ENCODE data around the gene PLAAT2.
A peak's percentile ranks its signal among the peaks of the same experiment; 100 is the strongest.
"Not testable (repeated sequence)": the region's sequence is repeated elsewhere in the genome, so short reads cannot be mapped to it uniquely, and the experiment has no call there.

PLAAT2 gene

GRCh38 chr11:63578882-63579281 lies 15.7 kb upstream of the PLAAT2 start:
- DNase-seq (ENCODE audit: low read depth) = not testable (repeated sequence)

DNA sequence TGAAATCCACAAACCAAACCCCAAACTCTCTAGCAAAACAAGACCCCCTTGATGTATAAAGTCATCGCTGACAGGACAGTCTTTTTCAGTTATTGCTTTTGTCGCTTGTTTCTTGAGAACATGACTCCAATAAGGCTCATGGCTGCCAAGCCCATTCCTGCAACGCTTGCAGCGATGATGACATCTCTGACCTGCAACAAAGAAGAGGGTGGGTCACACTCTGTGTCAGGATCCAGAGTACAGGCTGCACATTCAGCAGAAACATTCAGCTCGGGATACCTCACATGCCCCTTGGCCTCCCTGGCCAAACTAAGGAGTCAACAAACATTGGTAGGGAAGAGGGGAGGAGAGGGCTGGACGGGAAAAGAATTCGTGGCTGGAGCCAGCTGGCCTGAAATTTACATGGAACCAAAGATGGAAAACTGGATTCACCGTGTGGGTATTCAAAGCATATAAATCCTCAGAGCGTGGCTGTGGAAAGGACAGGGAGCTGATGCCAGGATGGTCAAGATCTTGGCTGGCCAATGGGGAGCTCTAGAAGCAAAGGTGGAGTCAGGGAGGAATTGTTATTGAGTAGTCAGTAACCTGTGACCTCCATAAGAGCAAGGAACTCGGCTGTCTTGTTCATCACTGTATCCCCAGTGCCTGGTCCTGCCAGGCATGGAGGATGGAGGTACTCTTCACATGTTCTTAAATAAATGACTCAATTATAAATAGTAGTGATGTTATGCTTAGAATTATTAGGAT lies 11.8 kb upstream of the PLAAT2 start:
- DNase-seq (ENCODE audit: low read depth) = peak; percentile 14

GRCh38 chr11:63573881-63574855 lies 11.0 kb upstream of the PLAAT2 start:
- peak; percentile 71 for DNase-seq (ENCODE audit: low read depth)

DNA sequence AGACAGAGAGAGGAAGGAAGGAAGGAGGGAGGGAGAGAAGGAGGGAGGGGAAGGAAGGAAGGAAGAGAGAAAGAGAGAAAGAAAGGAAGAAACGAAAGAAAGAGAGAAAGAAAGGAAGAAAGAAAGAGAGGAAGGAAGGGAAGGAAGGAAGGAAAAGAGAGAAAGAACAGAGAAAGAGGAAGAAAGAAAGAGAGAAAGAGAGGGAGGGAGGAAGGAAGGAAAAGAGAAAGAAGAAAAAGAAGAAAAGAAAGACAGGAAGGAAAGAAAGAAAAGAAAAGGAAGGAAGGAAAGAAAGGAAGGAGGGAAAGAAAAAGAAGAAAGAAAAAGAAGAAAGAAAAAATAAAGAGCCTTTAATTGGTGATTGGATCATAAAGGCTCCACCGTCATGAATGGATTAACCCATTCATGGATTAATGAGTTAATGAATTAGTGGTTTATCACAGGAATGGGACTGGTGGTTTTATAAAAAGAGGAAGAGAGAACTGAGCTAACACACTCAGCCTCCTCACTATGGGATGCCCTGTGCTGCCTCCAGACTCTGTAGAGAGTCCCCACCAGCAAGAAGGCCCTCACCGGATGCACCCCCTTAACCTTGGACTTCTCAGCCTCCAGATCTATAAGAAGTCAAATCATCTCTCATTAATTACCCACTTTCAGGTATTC lies 9.0 kb upstream of the PLAAT2 start:
- DNase-seq (ENCODE audit: low read depth) = no peak

DNA sequence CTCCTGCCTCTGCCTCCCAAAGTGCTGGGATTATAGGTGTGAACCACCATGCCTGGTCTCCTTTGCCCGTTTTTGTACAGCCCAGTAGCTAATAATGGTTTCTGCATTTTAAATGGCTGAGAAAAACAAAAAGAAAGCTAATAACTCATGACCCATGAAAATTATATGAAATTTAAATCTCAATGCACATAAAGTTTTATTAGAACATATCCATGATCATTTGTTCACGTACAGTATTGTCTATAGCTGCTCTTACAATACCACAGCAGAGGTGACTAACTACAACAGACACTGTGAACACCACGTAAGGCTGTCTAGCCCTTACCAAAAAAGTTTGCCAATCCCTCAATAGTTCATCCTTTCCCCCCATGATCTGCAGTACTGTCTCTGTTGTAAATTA lies 6.4 kb upstream of the PLAAT2 start:
- no peak for DNase-seq (ENCODE audit: low read depth)

DNA sequence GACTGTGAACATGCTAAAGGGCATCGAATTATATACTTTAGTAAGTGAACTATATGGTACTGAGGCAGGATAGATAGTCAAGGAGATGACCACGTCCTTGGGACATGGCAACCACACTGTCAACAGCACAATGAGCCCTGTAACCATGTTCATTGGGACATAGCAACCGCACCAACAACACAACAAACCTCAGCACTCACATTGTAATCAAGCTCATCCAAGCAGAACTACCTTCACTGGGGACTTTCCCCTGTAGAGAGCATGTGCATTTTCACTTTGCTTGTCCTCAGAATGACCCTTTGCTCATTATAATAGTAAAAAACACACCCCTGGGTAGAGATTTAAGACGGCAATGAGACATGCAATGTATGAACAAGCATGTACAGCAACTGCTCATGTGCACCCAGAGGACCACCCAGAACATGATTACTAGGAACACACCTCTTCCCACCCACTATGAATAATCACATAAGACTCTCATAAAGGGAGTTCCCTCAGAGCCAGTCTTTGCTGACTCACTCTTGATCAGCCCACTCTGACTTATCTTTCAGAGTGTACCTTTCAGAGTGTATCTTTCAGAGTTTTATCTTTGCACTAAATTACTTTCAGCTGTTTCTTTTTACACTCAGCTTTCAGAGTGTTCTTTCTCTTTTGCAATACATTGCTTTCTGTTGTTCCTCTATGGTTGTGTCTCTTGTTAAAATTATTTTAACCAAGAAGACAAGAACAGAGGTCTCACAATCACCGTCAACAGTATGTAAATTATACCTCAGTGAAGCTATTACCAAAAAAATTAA lies 4.1 kb upstream of the PLAAT2 start:
- peak; percentile 58 for DNase-seq (ENCODE audit: low read depth)

- DNase-seq (ENCODE audit: low read depth) = no peak
These were observed 1.7 kb upstream of the PLAAT2 start for GRCh38 chr11:63564784-63565350.

DNA sequence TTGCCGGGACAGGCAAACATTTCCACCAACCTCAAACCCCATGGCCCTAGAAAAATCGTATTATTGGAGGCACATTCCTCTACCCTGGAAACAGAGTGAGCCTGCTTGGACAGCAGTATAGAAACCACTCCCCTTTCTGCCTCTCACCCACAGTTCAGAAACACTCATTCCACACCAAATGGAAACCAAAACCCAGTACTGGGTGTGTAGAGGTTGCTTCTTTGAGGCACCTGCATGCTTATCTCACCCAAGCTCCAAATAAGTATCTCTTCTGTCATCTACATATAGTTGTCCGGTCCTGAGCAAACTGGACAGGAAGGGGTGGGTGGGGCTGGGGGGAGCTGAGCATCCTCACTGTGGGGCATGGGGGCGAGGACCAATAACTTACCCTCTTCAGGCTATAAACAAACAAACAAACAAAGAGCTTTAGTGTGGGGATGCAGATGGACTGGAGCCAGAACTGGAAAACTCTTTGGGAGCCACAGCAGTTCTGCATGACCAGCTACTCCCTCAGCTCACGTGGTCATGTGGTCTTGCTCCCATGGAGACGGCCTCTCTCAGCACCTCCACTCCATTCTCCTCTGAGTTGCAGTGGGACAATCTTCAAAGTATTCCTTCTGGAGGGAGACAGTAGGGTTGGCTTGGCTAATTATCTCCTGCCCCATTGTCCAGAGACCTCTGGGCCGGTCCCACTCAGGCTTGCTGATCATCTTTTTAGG lies 1.0 kb upstream of the PLAAT2 start:
- DNase-seq (ENCODE audit: low read depth) = no peak

- peak; percentile 21 for DNase-seq (ENCODE audit: low read depth)
These were observed 2.5 kb downstream of the PLAAT2 start for GRCh38 chr11:63560506-63561180.

GRCh38 chr11:63558459-63559157 lies 4.6 kb downstream of the PLAAT2 start:
- no peak for DNase-seq (ENCODE audit: low read depth)

- no peak for DNase-seq (ENCODE audit: low read depth)
These were observed 5.6 kb downstream of the PLAAT2 start for GRCh38 chr11:63557570-63557969.

DNA sequence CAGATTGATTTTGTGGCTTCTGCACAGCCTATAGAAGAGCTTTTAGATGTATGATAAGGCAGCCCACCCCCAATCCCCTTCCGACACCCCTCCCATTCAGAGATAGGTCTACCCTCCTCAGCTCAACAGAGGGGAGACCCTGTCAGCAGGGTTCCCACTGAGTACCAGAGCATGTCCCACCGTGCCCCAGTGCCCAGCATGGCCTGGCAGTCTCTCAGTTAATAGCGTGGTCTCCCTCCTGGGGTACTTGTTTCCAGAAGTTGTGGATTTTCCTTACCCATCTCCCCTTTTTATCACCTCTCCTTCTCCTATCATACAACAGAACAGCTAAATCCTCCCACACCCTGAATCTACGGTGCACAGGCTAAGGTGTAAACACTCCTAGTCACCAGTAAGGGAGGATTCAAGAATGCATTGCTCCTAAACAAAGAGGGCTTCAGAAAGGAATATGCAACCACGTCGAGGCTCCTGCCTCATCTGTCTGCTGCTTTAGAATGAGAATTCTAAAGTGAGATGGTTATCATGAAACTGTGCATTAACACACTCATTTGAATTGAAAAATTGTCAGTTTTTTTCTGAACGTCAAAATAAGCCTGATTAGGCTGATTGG lies 6.7 kb downstream of the PLAAT2 start:
- DNase-seq (ENCODE audit: low read depth) = no peak

- no peak for DNase-seq (ENCODE audit: low read depth)
These were observed 8.3 kb downstream of the PLAAT2 start for GRCh38 chr11:63554877-63555223.

DNA sequence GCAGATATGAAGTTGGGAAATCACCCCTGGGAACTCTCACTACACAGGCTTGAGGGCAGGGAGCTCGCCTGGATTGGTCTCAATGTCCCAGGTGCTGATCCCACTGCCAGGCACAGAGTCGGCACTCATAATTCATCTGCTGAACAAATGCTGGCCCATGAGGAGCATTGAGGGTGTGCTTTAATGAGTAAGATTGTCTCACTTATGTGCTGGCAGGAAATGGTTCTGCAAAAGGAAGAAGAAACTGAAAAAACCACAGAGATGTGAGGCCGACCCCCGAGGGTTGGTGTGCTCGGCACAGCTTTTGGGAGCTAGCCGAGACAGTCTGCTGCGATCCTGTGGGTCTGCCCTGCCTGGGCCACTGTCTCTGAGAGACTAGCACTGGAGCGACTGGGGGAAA lies 9.4 kb downstream of the PLAAT2 start:
- no peak for DNase-seq (ENCODE audit: low read depth)

- DNase-seq (ENCODE audit: low read depth) = no peak
These were observed 10.3 kb downstream of the PLAAT2 start for GRCh38 chr11:63552921-63553320.

DNA sequence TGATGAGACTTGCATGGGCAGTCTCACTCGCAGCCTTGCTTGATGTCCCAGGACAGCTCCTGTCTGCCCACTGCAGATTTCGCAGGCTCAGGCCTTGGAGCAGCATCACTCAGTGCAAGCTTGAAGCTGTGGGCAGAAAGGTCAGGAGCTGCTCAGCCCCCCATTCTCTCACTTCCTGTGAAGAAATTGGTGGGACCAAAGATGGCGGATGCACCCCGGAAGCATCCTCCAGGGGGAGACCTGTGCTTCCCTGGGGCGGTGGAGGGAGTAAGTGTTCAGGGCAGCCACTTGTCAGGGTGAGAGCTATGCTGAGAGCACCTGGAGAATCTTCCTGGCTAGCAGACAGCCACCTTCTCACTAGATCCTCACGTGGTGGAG lies 11.3 kb downstream of the PLAAT2 start:
- DNase-seq (ENCODE audit: low read depth) = no peak

- no peak for DNase-seq (ENCODE audit: low read depth)
These were observed 11.9 kb downstream of the PLAAT2 start for GRCh38 chr11:63551091-63551888.

GRCh38 chr11:63550156-63550700 lies 13.0 kb downstream of the PLAAT2 start:
- DNase-seq (ENCODE audit: low read depth) = not testable (repeated sequence)

Measured in fibroblast of gingiva (primary cell).